ENCODE data around the gene TSPAN13. TPM values are rescaled to one million over a fixed set of nuclear protein-coding genes. Genes with fewer than 3 reads are reported as not detected.

The TSPAN13 gene
- total and polyA plus RNA-seq, 2 of the 4 experiments (the other 2 are of a cell fraction): 3.0 to 5.0 TPM

- no peaks in the 10 kb centered on the region for H3K9me3 ChIP-seq (ENCODE audit: control insufficient read depth, insufficient read depth, low read length)
- H4K91ac ChIP-seq (ENCODE audit: insufficient read depth, low read depth, low read length): no peak overlapping the region
- H3K27ac ChIP-seq (ENCODE audit: insufficient read depth, low read length): no peak overlapping the region
- ChIA-PET POLR2A (ENCODE audit: unreplicated experiment) (no interaction called here), CTCF (no interaction called here)
- no peak overlapping the region for H2BK20ac ChIP-seq (ENCODE audit: low read depth, low read length)
- no CpG with 5 or more reads among the region's 5 CpGs for WGBS, 2 experiments (ENCODE audit: extremely low coverage in 2 of 2, insufficient read length in 1 of 2)
- no peaks in the 10 kb centered on the region for H3K79me1 ChIP-seq (ENCODE audit: low read depth in 1 of 2, low read length in 2 of 2)
- in situ Hi-C loops (cut with MboI; ENCODE audit: low sequenced_read_pairs) (no loop called here), dilution Hi-C loops (cut with HindIII; ENCODE audit: low sequenced_read_pairs, unreplicated experiment) (no loop called here), intact Hi-C loops (cut with micrococcal nuclease) (no loop called here)
- H4K5ac ChIP-seq (ENCODE audit: low read depth, low read length): no peak overlapping the region
- no peaks in the 10 kb centered on the region for H3K36me3 ChIP-seq (ENCODE audit: control insufficient read depth, insufficient read depth, low read length)
- no peak overlapping the region for H3K18ac ChIP-seq (ENCODE audit: low read depth, low read length)
- H4K20me1 ChIP-seq (ENCODE audit: insufficient read depth, low read length): no peaks in the 10 kb centered on the region
- H3K9me1 ChIP-seq (ENCODE audit: insufficient read depth, low read length): no peaks in the 10 kb centered on the region
- no peak overlapping the region for H2AK9ac ChIP-seq (replicated peaks; ENCODE audit: low read depth, low read length, poor library complexity)
- no peak overlapping the region for H2AK5ac ChIP-seq (ENCODE audit: low read depth, low read length)
- H2BK15ac ChIP-seq (ENCODE audit: low read depth, low read length): no peak overlapping the region
- peaks cover 2% of the 10 kb centered on the region; the same call in 1 of the 2 replicates for H3K4me1 ChIP-seq (ENCODE audit: control insufficient read depth, insufficient read depth, low read length)
- H3K9ac ChIP-seq (ENCODE audit: low read depth, low read length): no peak overlapping the region
- H3K14ac ChIP-seq (replicated peaks; ENCODE audit: low read depth, low read length): no peak overlapping the region
- H3K4ac ChIP-seq (ENCODE audit: low read depth, low read length): no peak overlapping the region
- H3K56ac ChIP-seq (ENCODE audit: extremely low read depth, insufficient read depth, low read length): no peak overlapping the region
- BruUV-seq (replicated peaks): no TSS peak
- no peak overlapping the region for H3K23ac ChIP-seq (ENCODE audit: low read depth, low read length)
- DNase-seq (no peak), ATAC-seq (ENCODE audit: low read depth) (no peak)
- H2BK120ac ChIP-seq (ENCODE audit: low read depth, low read length): no peak overlapping the region
- H2BK5ac ChIP-seq (ENCODE audit: low read depth, low read length, poor library complexity, severe bottlenecking): no peak overlapping the region
- H3K4me2 ChIP-seq (ENCODE audit: low read depth, low read length): no peak overlapping the region
- TF ChIP-seq MXI1 (IDR thresholded peaks at IDR 0.05; ENCODE audit: borderline replicate concordance, low read depth, low read length) (no peak), USF2 (IDR thresholded peaks at IDR 0.05; ENCODE audit: low read depth, low read length) (no peak), CTCF (conservative IDR thresholded peaks at IDR 0.05; ENCODE audit: low read depth, low read length) (no peak), MAZ (IDR thresholded peaks at IDR 0.05; ENCODE audit: borderline replicate concordance, low read depth, low read length) (no peak), RAD21 (IDR thresholded peaks at IDR 0.05; ENCODE audit: low read length) (no peak), CHD1 (IDR thresholded peaks at IDR 0.05; ENCODE audit: low read depth, low read length) (no peak), ELK1 (IDR thresholded peaks at IDR 0.05; ENCODE audit: borderline replicate concordance, low read depth, low read length) (no peak), FOS (IDR thresholded peaks at IDR 0.05; ENCODE audit: low read depth, low read length) (no peak), CEBPB (IDR thresholded peaks at IDR 0.05; ENCODE audit: low read depth, low read length) (no peak), MAFK (IDR thresholded peaks at IDR 0.05; ENCODE audit: low read depth, low read length) (no peak)
- no peak overlapping the region for H3K4me3 ChIP-seq (ENCODE audit: insufficient read depth, low read depth, low read length)
- no peaks in the 10 kb centered on the region for H3K27me3 ChIP-seq (ENCODE audit: control insufficient read depth, insufficient read depth, low read length)
- no peak overlapping the region for H2AFZ ChIP-seq (replicated peaks; ENCODE audit: low read length, poor library complexity)
- no peak overlapping the region for H4K8ac ChIP-seq (ENCODE audit: low read depth in 2 of 2, low read length in 2 of 2)
These were observed 57.0 kb downstream of the TSPAN13 start for GRCh38 chr7:16810573-16810972.
